Tibial artery (tissue), 4 donors: ENCODE measurements around the gene FGD5.

Experiments used
- DNase-seq, 2 donors: peaks; one replicate each; pipeline ENCODE4 v3.0.0-alpha.2; 2019
- H3K27ac ChIP-seq, 2 donors: fragments of 200-600 bp; sonication (generic) in 1 of 2; 1 replicate in 1 of 2; 2 replicates in 1 of 2; pipeline ENCODE4 v1.5.1; 2018 to 2019; ENCODE audit warnings: mild to moderate bottlenecking in 1 of 2
- H3K27me3 ChIP-seq, 2 donors: fragments of 200-600 bp; sonication (generic) in 1 of 2; one replicate each; pipeline versions ENCODE4 v1.5.1 to v1.6.0; 2016 to 2019
- H3K36me3 ChIP-seq, 3 donors: fragments of 200-600 bp; sonication (generic) in 2 of 3; one replicate each; pipeline ENCODE4 v1.5.1; 2016 to 2019; ENCODE audit warnings: mild to moderate bottlenecking in 2 of 3
- H3K4me1 ChIP-seq, 4 donors: fragments of 200-600 bp; sonication (generic) in 2 of 4; 1 replicate in 3 of 4; 2 replicates in 1 of 4; pipeline ENCODE4 v1.5.1; 2016 to 2019
- H3K4me3 ChIP-seq, 2 donors: fragments of 200-600 bp; sonication (generic) in 1 of 2; 1 replicate in 1 of 2; 2 replicates in 1 of 2; pipeline ENCODE4 v1.5.1; 2018 to 2019; ENCODE audit warnings: mild to moderate bottlenecking in 2 of 2
- H3K9me3 ChIP-seq, 3 donors: fragments of 200-600 bp; sonication (generic) in 1 of 3; one replicate each; pipeline ENCODE4 v1.5.1; 2016 to 2019
- intact Hi-C: fragments of 100-400 bp; cut with DNase I; formaldehyde crosslinking; loops from one replicate; pipeline ENCODE4 v1.15.0; 2023; ENCODE audit warnings: low total_unique reads
- TF ChIP-seq, protein P1 (sequence below), 2 experiments: fragments of 200-600 bp in 1 of 2; fragments of 450-650 bp in 1 of 2; IDR thresholded peaks; one replicate each; pipeline ENCODE4 v1.5.1; 2017 to 2019; ENCODE audit warnings: antibody characterized with exemption in 2 of 2, mild to moderate bottlenecking in 1 of 2, moderate library complexity in 1 of 2

FGD5 gene

DNA sequence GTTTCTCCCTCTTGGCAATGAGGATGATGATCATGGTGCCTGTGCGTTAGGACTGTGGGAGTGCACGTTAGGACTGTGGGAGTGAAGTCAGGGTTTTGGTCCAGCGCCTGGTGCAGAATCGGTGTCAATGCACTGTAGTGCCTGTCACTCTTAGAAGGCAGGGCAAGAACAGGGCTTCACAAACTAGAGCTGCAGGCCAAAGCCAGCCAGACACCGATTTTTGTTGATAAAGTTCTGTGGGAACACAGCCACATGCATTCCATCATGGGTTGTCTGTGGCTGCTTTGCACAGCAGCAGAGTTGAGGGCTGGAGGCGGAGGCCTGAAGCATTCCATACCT, 96.0 kb downstream of the FGD5 start:
- Histone ChIP-seq H3K9me3 (no peaks in the 10 kb centered on the region), H3K36me3 (peaks cover 0 to 6% (median 5%) of the 10 kb centered on the region in 3 donors), H3K27ac (no peak overlapping the region), H3K4me3 (no peak overlapping the region), H3K27me3 (no peaks in the 10 kb centered on the region), H3K4me1 (no peaks in the 10 kb centered on the region)
- intact Hi-C loops, result no loop called here
- TF ChIP-seq, protein P1, sequence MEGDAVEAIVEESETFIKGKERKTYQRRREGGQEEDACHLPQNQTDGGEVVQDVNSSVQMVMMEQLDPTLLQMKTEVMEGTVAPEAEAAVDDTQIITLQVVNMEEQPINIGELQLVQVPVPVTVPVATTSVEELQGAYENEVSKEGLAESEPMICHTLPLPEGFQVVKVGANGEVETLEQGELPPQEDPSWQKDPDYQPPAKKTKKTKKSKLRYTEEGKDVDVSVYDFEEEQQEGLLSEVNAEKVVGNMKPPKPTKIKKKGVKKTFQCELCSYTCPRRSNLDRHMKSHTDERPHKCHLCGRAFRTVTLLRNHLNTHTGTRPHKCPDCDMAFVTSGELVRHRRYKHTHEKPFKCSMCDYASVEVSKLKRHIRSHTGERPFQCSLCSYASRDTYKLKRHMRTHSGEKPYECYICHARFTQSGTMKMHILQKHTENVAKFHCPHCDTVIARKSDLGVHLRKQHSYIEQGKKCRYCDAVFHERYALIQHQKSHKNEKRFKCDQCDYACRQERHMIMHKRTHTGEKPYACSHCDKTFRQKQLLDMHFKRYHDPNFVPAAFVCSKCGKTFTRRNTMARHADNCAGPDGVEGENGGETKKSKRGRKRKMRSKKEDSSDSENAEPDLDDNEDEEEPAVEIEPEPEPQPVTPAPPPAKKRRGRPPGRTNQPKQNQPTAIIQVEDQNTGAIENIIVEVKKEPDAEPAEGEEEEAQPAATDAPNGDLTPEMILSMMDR (IDR thresholded peaks at IDR 0.05), result no peak
- no peak for DNase-seq

DNA sequence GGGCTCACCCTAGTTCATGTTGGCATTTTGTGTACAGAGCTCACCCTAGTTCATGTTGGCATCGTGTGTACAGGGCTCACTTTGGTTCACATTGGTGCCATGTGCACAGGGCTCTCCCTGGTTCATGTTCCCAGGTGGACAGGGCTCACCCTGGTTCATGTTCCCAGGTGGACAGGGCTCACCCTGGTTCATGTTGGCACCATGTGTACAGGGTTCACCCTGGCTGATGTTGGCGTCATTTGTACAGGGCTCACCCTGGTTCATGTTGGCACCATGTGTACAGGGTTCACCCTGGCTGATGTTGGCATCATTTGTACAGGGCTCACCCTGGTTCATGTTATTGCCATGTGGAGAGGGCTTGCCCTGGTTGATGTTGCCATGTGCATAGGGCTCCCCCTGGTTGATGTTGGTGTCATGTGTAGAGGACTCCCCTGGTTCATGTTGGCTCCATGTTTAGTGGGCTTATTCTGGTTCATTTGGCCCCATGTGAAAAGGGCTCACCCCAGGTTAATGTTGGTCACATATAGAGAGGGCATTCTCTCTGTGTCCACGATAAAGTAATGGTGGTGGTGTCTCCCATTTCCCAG, 97.0 kb downstream of the FGD5 start:
- H3K4me1 ChIP-seq, result no peaks in the 10 kb centered on the region
- H3K36me3 ChIP-seq, result peaks cover 0 to 6% (median 5%) of the 10 kb centered on the region in 3 donors
- no peak overlapping the region for H3K4me3 ChIP-seq
- H3K27ac ChIP-seq, result no peak overlapping the region
- no peaks in the 10 kb centered on the region for H3K9me3 ChIP-seq
- no peaks in the 10 kb centered on the region for H3K27me3 ChIP-seq
- intact Hi-C loops, result no loop called here
- no peak for DNase-seq
- TF ChIP-seq, protein P1 (IDR thresholded peaks at IDR 0.05), result no peak

DNA sequence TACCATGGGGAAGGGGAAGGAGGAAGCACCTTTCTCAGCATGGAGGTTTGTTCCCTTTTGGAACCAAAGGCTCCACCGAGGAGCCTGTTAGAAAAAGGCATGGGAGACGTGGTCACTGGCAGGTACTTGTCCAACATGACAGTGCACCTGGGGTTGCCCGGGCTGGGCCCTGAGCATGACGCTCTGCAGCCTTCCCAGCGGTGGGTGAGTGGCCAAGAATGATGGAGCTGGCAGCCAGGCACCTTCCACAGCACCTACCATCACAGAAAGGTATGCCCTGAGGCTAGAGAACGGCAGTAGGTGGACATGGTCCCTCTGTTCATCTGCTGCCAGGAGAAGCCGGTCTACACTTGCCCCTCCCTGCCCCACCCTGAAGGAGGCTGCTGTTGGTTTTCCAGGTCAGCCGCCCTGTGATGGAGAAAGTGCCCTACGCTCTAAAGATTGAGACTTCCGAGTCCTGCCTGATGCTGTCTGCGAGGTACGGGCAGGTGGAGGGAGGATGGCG, 99.6 kb downstream of the FGD5 start:
- no peak for DNase-seq
- Histone ChIP-seq H3K27ac (no peak overlapping the region), H3K4me1 (no peaks in the 10 kb centered on the region), H3K9me3 (no peaks in the 10 kb centered on the region), H3K36me3 (peaks cover 0 to 13% (median 5%) of the 10 kb centered on the region in 3 donors), H3K4me3 (no peak overlapping the region), H3K27me3 (no peaks in the 10 kb centered on the region)
- intact Hi-C loops, result no loop called here
- TF ChIP-seq, protein P1 (IDR thresholded peaks at IDR 0.05), result no peak

DNA sequence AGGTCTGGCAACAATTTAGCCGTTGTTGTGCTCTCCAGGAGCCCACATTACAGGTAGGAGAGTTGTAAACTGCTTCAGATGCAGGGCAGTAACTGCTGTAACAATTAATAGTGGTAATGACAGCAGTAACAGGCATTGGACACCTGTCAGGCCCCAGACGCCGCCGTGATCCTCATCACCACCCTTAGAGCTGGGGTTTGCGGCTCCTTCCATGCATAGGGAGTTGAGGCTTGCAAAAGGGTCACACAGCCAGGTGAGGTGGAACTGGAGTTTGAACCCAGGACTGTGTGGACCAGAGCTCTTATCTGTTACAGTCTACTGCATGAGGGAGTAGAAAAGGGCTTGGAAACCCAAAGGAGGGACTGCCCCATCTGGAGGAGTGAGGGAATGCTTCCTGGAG, 101.8 kb downstream of the FGD5 start:
- Histone ChIP-seq H3K4me1 (no peaks in the 10 kb centered on the region), H3K9me3 (no peaks in the 10 kb centered on the region), H3K27me3 (no peaks in the 10 kb centered on the region), H3K4me3 (no peak overlapping the region), H3K36me3 (peaks cover 0 to 13% (median 5%) of the 10 kb centered on the region in 3 donors), H3K27ac (no peak overlapping the region)
- intact Hi-C loops, result loop anchor here (5.0 to 10.0 kb wide), 3 partner anchors 128 to 248 kb away; no protein-coding TSS in a partner anchor
- TF ChIP-seq, protein P1 (IDR thresholded peaks at IDR 0.05), result no peak
- no peak for DNase-seq

DNA sequence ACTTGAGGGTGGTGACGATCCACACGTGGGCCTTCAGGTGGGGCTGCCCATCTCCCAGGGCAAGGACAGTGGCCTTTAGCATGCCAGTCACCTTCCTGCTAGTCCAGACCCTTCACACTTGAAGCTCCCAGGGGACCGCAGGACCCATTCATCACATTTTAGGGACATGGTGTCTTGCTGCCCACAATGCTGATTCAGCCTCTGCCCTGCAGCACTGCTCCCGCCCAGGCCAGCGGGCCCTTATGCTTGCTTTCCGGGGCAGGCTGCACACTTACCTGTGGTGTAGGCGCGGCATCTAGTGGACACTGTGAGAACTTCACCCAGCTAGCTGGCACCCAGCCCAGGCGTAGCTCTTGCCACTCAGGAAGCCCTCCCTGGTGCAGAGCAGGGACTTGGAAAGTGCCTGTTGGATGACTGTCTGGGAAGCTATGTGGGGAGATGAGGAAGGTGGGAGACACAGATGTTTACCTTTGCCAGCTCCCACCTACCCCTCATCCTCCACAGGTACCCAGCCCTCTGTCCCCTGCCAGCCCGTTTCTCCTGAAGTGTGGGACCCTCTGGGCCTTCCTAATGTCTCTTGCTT, 102.4 kb downstream of the FGD5 start:
- Histone ChIP-seq H3K4me3 (no peak overlapping the region), H3K27me3 (no peaks in the 10 kb centered on the region), H3K36me3 (peaks cover 0 to 13% (median 5%) of the 10 kb centered on the region in 3 donors), H3K4me1 (no peaks in the 10 kb centered on the region), H3K9me3 (no peaks in the 10 kb centered on the region), H3K27ac (no peak overlapping the region)
- intact Hi-C loops, result loop anchor here (5.0 to 10.0 kb wide), 3 partner anchors 129 to 249 kb away; no protein-coding TSS in a partner anchor
- TF ChIP-seq, protein P1 (IDR thresholded peaks at IDR 0.05), result peak; percentile 97 to 99
- peak; percentile 89 to 91 for DNase-seq
